ENCODE results near the gene SHD.
A peak's percentile ranks its signal among the peaks of the same experiment; 100 is the strongest.
"Not testable (repeated sequence)": the region's sequence is repeated elsewhere in the genome, so short reads cannot be mapped to it uniquely, and the experiment has no call there.

SHD gene

GRCh38 chr19:4278419-4279266 is at the start of gene SHD:
Gene SHD (plus strand): TSS chr19:4279266. CDS start chr19:4280064, 798 bp downstream.
- no peak for DNase-seq

GRCh38 chr19:4230237-4230636 is 48.8 kb upstream of the SHD start:
- not testable (repeated sequence) for DNase-seq

- not testable (repeated sequence) for DNase-seq
Observed at GRCh38 chr19:4231521-4231920, 47.5 kb upstream of the SHD start.

GRCh38 chr19:4232139-4232538 is 46.9 kb upstream of the SHD start:
- not testable (repeated sequence) for DNase-seq

- no peak for DNase-seq
Observed at GRCh38 chr19:4232614-4233281, 46.3 kb upstream of the SHD start.

GRCh38 chr19:4233282-4233853 is 45.7 kb upstream of the SHD start:
- DNase-seq = peak; percentile 56

GRCh38 chr19:4234142-4234861 is 44.8 kb upstream of the SHD start:
- DNase-seq = no peak

- DNase-seq = no peak
Observed at GRCh38 chr19:4234862-4235201, 44.2 kb upstream of the SHD start.

GRCh38 chr19:4237510-4237909 is 41.6 kb upstream of the SHD start:
- DNase-seq = not testable (repeated sequence)

- no peak for DNase-seq
Observed at GRCh38 chr19:4238831-4239230, 40.2 kb upstream of the SHD start.

- DNase-seq = no peak
Observed at GRCh38 chr19:4241824-4242430, 37.1 kb upstream of the SHD start.

GRCh38 chr19:4245938-4246337 is 33.1 kb upstream of the SHD start:
- DNase-seq = not testable (repeated sequence)

- peak; percentile 99 for DNase-seq
Observed at GRCh38 chr19:4246767-4247593, 32.1 kb upstream of the SHD start, which contains the start of gene YJU2. Gene YJU2 (plus strand): TSS chr19:4247080. CDS start chr19:4247147, 67 bp downstream.

GRCh38 chr19:4256563-4256962 is 22.5 kb upstream of the SHD start:
- DNase-seq = no peak

GRCh38 chr19:4257025-4257424 is 22.0 kb upstream of the SHD start:
- no peak for DNase-seq

- no peak for DNase-seq
Observed at GRCh38 chr19:4258181-4258580, 20.9 kb upstream of the SHD start.

GRCh38 chr19:4260613-4261191 is 18.4 kb upstream of the SHD start:
- no peak for DNase-seq

GRCh38 chr19:4264812-4265211 is 14.3 kb upstream of the SHD start:
- no peak for DNase-seq

GRCh38 chr19:4266253-4267000 is 12.6 kb upstream of the SHD start:
- no peak for DNase-seq

- DNase-seq = peak; percentile 31
Observed at GRCh38 chr19:4267101-4267900, 11.8 kb upstream of the SHD start.
